ENCODE measurements around the gene CTCF.

- TF ChIP-seq CTCF (conservative IDR thresholded peaks at IDR 0.05; ENCODE audit: low read depth in 2 of 2) (no peak), ZNF114 (CRISPR knock-in tag; IDR thresholded peaks at IDR 0.05) (no peak), REST (IDR thresholded peaks at IDR 0.05; ENCODE audit: unreplicated experiment) (no peak), ETS1 (IDR thresholded peaks at IDR 0.05) (no peak), EZH2 (IDR thresholded peaks at IDR 0.05; ENCODE audit: low read depth, unreplicated experiment) (no peak)
Observed at GRCh38 chr16:67679935-67680897, 117.9 kb downstream of the CTCF start.
